RWPE1 (cell line): ENCODE results near the gene ZFYVE9.
"Not testable (repeated sequence)": the region's sequence is repeated elsewhere in the genome, so short reads cannot be mapped to it uniquely, and the experiment has no call there.

Source experiments
- CTCF ChIA-PET: fragments of 350-600 bp; sonication (Branson Sonifier 250); formaldehyde crosslinking; extraction: SDS; loops from one replicate; lab custom pipeline; 2021; lab: Yijun Ruan, JAX
- POLR2A ChIA-PET: fragments of 400-600 bp; formaldehyde crosslinking; extraction: SDS; loops from one replicate; lab custom pipeline; 2020; ENCODE audit warnings: antibody characterized with exemption; ENCODE audit not compliant: low non-redundant PET; lab: Yijun Ruan, JAX
- DNase-seq: peaks from one replicate; pipeline ENCODE4 v3.0.0; 2012; ENCODE audit warnings: low spot score
- H3K27ac ChIP-seq: fragments of 450-650 bp; 2 replicates; pipeline ENCODE4 v1.5.1; 2017
- CTCF ChIP-seq: fragments of 450-650 bp; conservative IDR thresholded peaks from 2 replicates; pipeline ENCODE4 v1.5.1; 2017; ENCODE audit warnings: low read depth, mild to moderate bottlenecking

The ZFYVE9 gene

GRCh38 chr1:52203935-52204625, 62.2 kb downstream of the ZFYVE9 start:
- TF ChIP-seq CTCF = no peak
- POLR2A ChIA-PET = no interaction called here
- DNase-seq = no peak
- CTCF ChIA-PET = interaction anchor here (0.6 to 0.9 kb wide), 2 partner anchors 32 to 93 kb away, joined by 4 to 5 read pairs; no protein-coding TSS in a partner anchor
- H3K27ac ChIP-seq = no peak overlapping the region

- no peak for TF ChIP-seq CTCF
- POLR2A ChIA-PET = no interaction called here
- CTCF ChIA-PET = interaction anchor here (0.6 kb wide), 1 partner anchor 31 kb away, joined by 4 read pairs; no protein-coding TSS in a partner anchor
- H3K27ac ChIP-seq = no peak overlapping the region
- DNase-seq = no peak
Observed at GRCh38 chr1:52204696-52205095, 62.8 kb downstream of the ZFYVE9 start.

DNA sequence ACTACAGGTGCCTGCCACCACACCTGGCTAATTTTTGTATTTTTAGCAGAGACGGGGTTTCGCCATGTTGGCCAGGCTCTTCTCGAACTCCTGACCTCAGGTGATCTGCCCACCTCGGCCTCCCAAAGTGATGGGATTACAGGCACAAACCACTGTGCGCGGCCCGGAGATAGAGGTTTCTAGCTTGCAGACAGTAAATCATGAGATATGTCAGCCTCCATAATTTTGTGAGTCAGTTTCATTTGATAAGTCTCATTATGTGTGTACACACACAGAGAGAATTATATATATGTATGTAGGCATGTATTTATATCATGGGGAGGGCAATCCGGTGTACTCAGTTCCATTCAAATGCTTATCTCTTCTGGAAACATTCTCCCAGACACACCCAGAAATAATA, 64.8 kb downstream of the ZFYVE9 start:
- DNase-seq, H3K27ac ChIP-seq, CTCF ChIA-PET, POLR2A ChIA-PET: not testable (repeated sequence)

- ChIA-PET POLR2A (no interaction called here), CTCF (no interaction called here)
- TF ChIP-seq CTCF = no peak
- DNase-seq = peak; percentile 20
- no peak overlapping the region for H3K27ac ChIP-seq
Observed at GRCh38 chr1:52209429-52209828, 67.5 kb downstream of the ZFYVE9 start.

- peak; percentile 8 for DNase-seq
- ChIA-PET POLR2A (no interaction called here), CTCF (interaction anchor here (0.5 kb wide), 1 partner anchor 19 kb away, joined by 3 read pairs; no protein-coding TSS in a partner anchor)
- H3K27ac ChIP-seq = no peak overlapping the region
- TF ChIP-seq CTCF = no peak
Observed at GRCh38 chr1:52210044-52210443, 68.2 kb downstream of the ZFYVE9 start.

GRCh38 chr1:52216907-52217458, 75.1 kb downstream of the ZFYVE9 start:
- no peak overlapping the region for H3K27ac ChIP-seq
- no peak for DNase-seq
- no peak for TF ChIP-seq CTCF
- ChIA-PET POLR2A (interaction anchor here (0.5 kb wide), 1 partner anchor 71 kb away, joined by 5 read pairs; no protein-coding TSS in a partner anchor), CTCF (no interaction called here)

GRCh38 chr1:52225174-52225573, 83.3 kb downstream of the ZFYVE9 start:
- no peak overlapping the region for H3K27ac ChIP-seq
- no peak for TF ChIP-seq CTCF
- no peak for DNase-seq
- ChIA-PET CTCF (no interaction called here), POLR2A (no interaction called here)
